NOMO-1 treated with DMSO at 0.1 percent for 48 hours (cell line): ENCODE measurements around the gene LRP1B.
"Not testable (repeated sequence)": the region's sequence is repeated elsewhere in the genome, so short reads cannot be mapped to it uniquely, and the experiment has no call there.

Experiments used
- DNase-seq: peaks from one replicate; lab custom pipeline; 2025; ENCODE audit not compliant: unreplicated experiment; lab: John Stamatoyannopoulos, UW

LRP1B gene

GRCh38 chr2:140417504-140417903, 1713.3 kb downstream of the LRP1B start:
- no peak for DNase-seq

GRCh38 chr2:140416577-140416976, 1714.2 kb downstream of the LRP1B start:
- no peak for DNase-seq

GRCh38 chr2:140415035-140415434, 1715.8 kb downstream of the LRP1B start:
- DNase-seq: not testable (repeated sequence)

- DNase-seq: no peak
Measured at GRCh38 chr2:140410695-140411094, 1720.1 kb downstream of the LRP1B start.

- DNase-seq: no peak
Measured at GRCh38 chr2:140401056-140401455, 1729.8 kb downstream of the LRP1B start.

GRCh38 chr2:140392824-140393223, 1738.0 kb downstream of the LRP1B start:
- no peak for DNase-seq

GRCh38 chr2:140384946-140385345, 1745.9 kb downstream of the LRP1B start:
- DNase-seq: no peak

- DNase-seq: peak; percentile 68
Measured at GRCh38 chr2:140383781-140384180, 1747.0 kb downstream of the LRP1B start.

GRCh38 chr2:140376686-140377085, 1754.1 kb downstream of the LRP1B start:
- DNase-seq: no peak

- DNase-seq: no peak
Measured at GRCh38 chr2:140363131-140363530, 1767.7 kb downstream of the LRP1B start.

GRCh38 chr2:140362361-140362760, 1768.5 kb downstream of the LRP1B start:
- no peak for DNase-seq

- no peak for DNase-seq
Measured at GRCh38 chr2:140359056-140359771, 1771.6 kb downstream of the LRP1B start.

- no peak for DNase-seq
Measured at GRCh38 chr2:140356697-140357096, 1774.1 kb downstream of the LRP1B start.

GRCh38 chr2:140355511-140356090, 1775.2 kb downstream of the LRP1B start:
- DNase-seq: no peak

GRCh38 chr2:140354544-140354943, 1776.3 kb downstream of the LRP1B start:
- no peak for DNase-seq

- no peak for DNase-seq
Measured at GRCh38 chr2:140353541-140353940, 1777.3 kb downstream of the LRP1B start.

- DNase-seq: no peak
Measured at GRCh38 chr2:140351692-140352091, 1779.1 kb downstream of the LRP1B start.

GRCh38 chr2:140349695-140350094, 1781.1 kb downstream of the LRP1B start:
- DNase-seq: no peak

GRCh38 chr2:140348826-140349225, 1782.0 kb downstream of the LRP1B start:
- no peak for DNase-seq

- no peak for DNase-seq
Measured at GRCh38 chr2:140344838-140345237, 1786.0 kb downstream of the LRP1B start.

- not testable (repeated sequence) for DNase-seq
Measured at GRCh38 chr2:140344266-140344665, 1786.5 kb downstream of the LRP1B start.

- no peak for DNase-seq
Measured at GRCh38 chr2:140338795-140339194, 1792.0 kb downstream of the LRP1B start.

GRCh38 chr2:140337061-140337460, 1793.8 kb downstream of the LRP1B start:
- DNase-seq: no peak
